HG03196 (cell line): ENCODE data around the gene LOX.
"Not testable (repeated sequence)": the region's sequence is repeated elsewhere in the genome, so short reads cannot be mapped to it uniquely, and the experiment has no call there.

Experiments used
- ATAC-seq: cut with Tn5 transposase; IDR thresholded peaks from one replicate; pipeline ENCODE4 v1.9.1; 2021; ENCODE audit not compliant: unreplicated experiment

Gene LOX

DNA sequence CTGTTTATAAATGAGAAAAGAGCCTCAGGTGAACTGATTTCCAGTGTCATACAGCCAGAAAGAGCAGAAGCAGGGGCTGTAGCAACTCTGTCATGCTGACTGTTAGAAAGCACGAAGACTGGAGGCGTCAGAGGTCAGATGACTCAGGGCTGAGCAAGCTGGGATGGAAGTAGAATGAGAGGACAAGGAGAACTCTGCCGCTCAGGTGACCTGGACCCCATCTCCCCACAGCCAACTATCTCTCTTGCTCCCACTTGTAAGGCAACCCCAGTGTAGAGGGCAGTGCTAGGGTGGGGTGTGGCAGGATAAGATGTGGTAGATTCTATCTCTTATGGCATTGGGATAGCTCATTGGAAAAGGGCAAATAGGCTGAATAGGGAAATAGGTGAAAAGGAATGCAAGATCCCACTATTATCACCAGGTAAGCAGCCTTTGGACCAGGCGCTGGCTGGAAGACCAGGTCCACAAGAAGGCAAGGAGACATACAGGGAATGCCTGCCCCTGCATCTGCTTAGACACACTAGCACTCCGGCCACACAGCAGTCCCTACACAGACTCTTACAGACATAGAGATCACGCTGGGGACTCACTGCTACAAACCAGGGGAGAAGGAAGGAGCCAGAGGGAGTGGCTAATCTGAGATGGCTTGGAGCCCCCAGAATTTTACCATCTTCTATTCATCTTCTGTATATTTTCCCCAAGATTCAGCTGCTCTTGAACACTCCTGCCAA lies 21.2 kb upstream of the LOX start:
- ATAC-seq, result no peak

DNA sequence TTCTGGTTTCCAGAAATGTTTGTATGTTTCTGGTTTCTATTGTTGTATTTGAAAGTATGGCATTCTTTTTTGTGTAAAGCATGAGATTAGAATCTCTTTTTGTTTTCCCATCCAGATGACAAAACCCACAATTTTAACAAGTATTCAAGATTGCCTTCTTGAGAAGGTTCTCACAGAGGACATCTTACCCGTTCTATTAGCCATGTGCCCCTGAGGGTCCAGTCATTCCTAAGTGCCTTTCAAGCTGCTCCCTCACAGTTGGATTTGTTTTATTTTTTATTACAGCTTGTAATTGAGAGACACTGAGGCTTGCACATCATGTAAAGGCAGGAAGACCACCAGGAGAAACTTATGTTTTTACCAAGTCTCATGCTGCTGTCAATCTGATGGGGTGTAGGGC lies 19.3 kb upstream of the LOX start:
- no peak for ATAC-seq

DNA sequence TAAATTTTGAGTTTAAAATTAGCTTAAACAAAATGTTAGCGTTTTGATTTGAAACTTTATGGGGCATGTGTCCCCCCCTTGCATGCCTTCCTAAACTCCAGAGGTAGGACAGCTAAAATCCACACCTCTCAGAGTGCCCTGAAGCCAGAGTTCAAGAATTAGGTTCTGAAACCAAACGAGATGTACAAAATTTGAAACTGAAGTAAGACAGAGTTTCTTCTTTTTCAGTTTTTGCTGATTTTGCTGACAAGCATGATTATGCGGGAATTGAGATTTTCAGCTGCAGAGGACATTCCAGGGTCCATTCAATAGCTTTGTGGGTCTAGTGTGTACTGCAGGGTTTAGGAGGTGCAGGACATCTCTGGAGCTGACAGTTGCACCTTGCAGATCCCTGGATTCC lies 17.1 kb upstream of the LOX start:
- ATAC-seq, result no peak

- ATAC-seq, result not testable (repeated sequence)
Measured at GRCh38 chr5:122094251-122094650, 16.2 kb upstream of the LOX start.

- no peak for ATAC-seq
Measured at GRCh38 chr5:122093415-122094180, 15.5 kb upstream of the LOX start.

GRCh38 chr5:122091936-122092600 lies 14.0 kb upstream of the LOX start:
- ATAC-seq, result no peak

DNA sequence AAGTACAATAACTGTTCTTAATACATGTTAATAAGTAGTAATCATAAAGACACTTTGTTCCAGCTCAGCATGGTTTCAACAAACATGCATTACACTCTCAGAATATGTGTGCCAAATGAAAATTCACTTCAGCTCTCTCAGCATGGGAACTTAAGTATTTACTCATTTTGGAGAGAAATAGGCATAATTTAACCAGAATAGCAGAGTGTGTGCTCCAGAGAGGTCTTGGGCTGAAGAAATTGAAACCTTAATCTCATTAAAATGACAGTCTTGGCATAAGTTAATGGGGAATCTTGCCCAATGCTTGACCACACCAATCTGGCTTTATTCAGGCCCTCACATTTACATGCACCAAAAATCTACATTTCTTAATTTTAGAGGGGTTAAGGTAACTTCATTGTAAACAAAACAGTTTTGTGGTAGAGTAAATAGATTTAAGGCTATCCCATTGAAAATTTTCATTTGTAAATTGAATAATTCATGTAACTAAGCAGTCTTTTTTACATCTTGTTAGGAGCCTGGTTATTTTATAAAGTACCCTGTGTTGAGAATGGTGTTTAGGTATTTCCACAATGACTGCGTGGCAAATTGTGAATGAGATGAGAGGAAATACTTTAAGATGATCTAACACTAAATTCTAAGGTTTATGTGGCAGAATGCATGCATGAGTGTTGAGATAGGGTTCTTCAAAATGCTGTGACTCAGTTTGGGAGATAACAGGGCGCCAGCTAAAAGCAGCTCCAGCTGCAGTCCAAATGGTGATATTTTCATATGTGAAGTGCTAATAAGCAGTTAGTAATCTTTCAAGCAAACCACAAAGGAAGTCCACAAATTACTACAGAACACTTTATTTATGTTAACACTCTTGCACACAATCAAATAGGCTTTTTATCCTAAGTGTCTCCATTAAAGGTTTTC lies 11.3 kb upstream of the LOX start:
- ATAC-seq, result no peak

- no peak for ATAC-seq
Measured at GRCh38 chr5:122085041-122085440, 7.0 kb upstream of the LOX start.

DNA sequence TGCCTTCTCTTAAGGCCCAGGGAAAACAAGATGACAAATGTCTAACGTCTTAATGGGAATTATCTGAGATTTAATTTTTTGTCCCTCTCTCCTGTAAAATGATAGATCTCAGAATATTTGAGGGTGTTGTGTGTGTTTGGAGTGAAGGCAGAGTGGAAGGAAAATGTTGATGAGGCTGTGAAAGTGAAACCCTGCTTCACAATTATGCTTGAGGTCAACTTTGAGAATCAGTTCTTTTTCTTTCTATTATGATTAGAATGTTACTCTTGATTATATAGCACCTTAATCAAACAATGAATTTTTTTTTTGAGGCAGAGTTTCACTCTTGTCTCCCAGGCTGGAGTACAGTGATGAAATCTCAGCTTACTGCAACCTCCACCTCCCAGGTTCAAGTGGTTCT lies 5.5 kb upstream of the LOX start:
- ATAC-seq, result no peak

GRCh38 chr5:122081541-122081940 lies 3.5 kb upstream of the LOX start:
- no peak for ATAC-seq

- ATAC-seq, result no peak
Measured at GRCh38 chr5:122077366-122078115, 518 bp downstream of the LOX start.

- peak; percentile 57 for ATAC-seq
Measured at GRCh38 chr5:122076669-122077365, 1.2 kb downstream of the LOX start.

DNA sequence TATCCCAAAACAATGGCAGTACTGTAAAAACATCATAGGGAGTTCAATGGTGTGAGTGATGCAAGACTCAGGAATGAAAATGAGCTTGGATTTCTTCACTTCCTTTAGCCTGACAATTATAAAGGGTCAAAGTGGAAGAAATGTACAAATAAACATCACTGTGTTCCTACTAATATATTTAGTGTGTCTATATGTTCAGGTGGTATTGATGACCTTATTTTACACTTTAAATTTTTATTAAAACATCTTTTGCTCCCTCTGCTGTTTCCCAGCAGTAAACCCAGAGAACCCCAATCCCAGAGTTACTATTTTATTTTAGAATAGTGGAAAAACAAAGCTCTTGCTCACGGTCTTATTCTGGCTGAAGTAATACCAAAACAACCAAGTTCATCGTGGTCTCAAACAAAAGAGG lies 2.0 kb downstream of the LOX start:
- no peak for ATAC-seq

GRCh38 chr5:122073864-122074263 lies 4.2 kb downstream of the LOX start:
- no peak for ATAC-seq

DNA sequence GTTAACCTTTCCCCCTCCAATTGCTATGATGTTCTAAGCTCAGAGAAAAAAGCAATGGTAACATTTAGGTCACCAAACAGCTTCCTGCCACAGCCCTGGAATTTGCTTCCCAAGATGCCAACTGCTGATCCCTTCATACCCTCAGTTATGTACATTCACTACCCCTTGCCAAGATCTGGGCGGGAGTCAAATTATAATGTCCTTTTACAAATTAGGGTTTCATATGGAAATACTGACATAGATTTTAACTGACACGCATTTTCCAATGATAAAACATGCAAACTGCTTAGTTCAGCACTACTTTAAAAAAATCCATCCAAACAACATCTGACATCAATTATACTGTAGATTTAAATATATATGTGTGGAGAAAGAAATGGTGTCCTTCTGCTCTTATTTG lies 5.0 kb downstream of the LOX start:
- no peak for ATAC-seq

- ATAC-seq, result no peak
Measured at GRCh38 chr5:122067390-122067789, 10.7 kb downstream of the LOX start.

GRCh38 chr5:122064992-122065391 lies 13.1 kb downstream of the LOX start:
- no peak for ATAC-seq

- no peak for ATAC-seq
Measured at GRCh38 chr5:122063836-122064235, 14.2 kb downstream of the LOX start.

GRCh38 chr5:122062205-122062604 lies 15.9 kb downstream of the LOX start:
- ATAC-seq, result no peak

DNA sequence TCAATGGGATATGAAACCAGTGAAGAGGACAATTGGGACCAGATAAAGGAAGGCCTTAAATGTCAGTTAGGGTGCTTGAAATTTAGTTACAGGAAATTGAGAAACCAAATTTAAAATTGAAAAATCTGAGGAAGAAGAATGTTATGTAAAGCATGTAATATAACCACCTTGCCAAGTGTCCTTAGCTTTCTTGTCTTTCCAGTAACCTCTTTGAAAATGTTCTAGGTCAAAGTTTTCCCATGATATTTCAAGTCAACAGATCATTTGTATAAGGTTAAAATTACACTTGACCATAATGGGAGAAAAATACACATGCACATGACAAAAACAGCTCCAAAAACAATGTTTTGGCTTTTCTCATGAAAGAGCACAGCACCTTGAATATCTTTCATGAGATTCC lies 21.1 kb downstream of the LOX start:
- ATAC-seq, result no peak
